Liver (tissue), 3 donors: ENCODE results near the gene NEK6.

Experiments
- ATF3 ChIP-seq: IDR thresholded peaks from 2 replicates; pipeline ENCODE4 v1.6.1; 2016; ENCODE audit warnings: antibody characterized with exemption
- CTCF ChIP-seq: fragments of 150-350 bp; IDR thresholded peaks from 2 replicates; pipeline ENCODE4 v1.5.1; 2017; ENCODE audit warnings: improper control_type of control experiment, low read depth, low read length; ENCODE audit not compliant: missing input control
- EGR1 ChIP-seq, 2 donors: IDR thresholded peaks; 2 replicates each; pipeline ENCODE4 v1.6.1; 2016 to 2018; ENCODE audit warnings: antibody characterized with exemption in 2 of 2, low read depth in 2 of 2
- FOXA1 ChIP-seq: IDR thresholded peaks from 2 replicates; pipeline ENCODE4 v1.6.1; 2016; ENCODE audit warnings: antibody characterized with exemption
- FOXA2 ChIP-seq: IDR thresholded peaks from 2 replicates; pipeline ENCODE4 v1.6.1; 2016; ENCODE audit warnings: antibody characterized with exemption
- JUND ChIP-seq, 2 donors: IDR thresholded peaks; 2 replicates each; pipeline ENCODE4 v1.6.1; 2016; ENCODE audit warnings: antibody characterized with exemption in 2 of 2
- RAD21 ChIP-seq, 2 donors: IDR thresholded peaks; 2 replicates each; pipeline ENCODE4 v1.6.1; 2016; ENCODE audit warnings: antibody characterized with exemption in 2 of 2, mild to moderate bottlenecking in 2 of 2
- REST ChIP-seq: IDR thresholded peaks from 2 replicates; pipeline ENCODE4 v1.6.1; 2016; ENCODE audit warnings: antibody characterized with exemption, mild to moderate bottlenecking
- TAF1 ChIP-seq: conservative IDR thresholded peaks from 2 replicates; pipeline ENCODE4 v1.6.1; 2016; ENCODE audit warnings: antibody characterized with exemption, mild to moderate bottlenecking
- donor health status: healthy.
- donor health status: healthy.

- TF ChIP-seq CTCF (no peak), TAF1 (no peak), EGR1 (IDR thresholded peaks at IDR 0.05; ENCODE audit: low read depth in 2 of 2) (no peak), JUND (IDR thresholded peaks at IDR 0.05) (no peak), ATF3 (no peak), RAD21 (IDR thresholded peaks at IDR 0.05) (no peak), REST (no peak), FOXA2 (no peak), FOXA1 (no peak)
These were observed 41.9 kb downstream of the NEK6 start for GRCh38 chr9:124299515-124300090.
